ENCODE measurements around the gene CST4.

Gene CST4

GRCh38 chr20:23679133-23680092 lies 9.4 kb downstream of the CST4 start:
- CTCF ChIA-PET = interaction anchor here (0.8 to 0.9 kb wide), 2 partner anchors 9 to 11 kb away, joined by 3 read pairs; no protein-coding TSS in a partner anchor
- Histone ChIP-seq H3K4me1 (ENCODE audit: control insufficient read depth, insufficient read depth, low read length) (no peaks in the 10 kb centered on the region), H3K27ac (ENCODE audit: extremely low read depth, low read depth, low read length) (no peak overlapping the region), H3K36me3 (ENCODE audit: control insufficient read depth in 2 of 2, insufficient read depth in 1 of 2, low read length in 2 of 2) (no peaks in the 10 kb centered on the region), H3K4me3 (ENCODE audit: low read depth, low read length) (no peak overlapping the region), H3K9me3 (ENCODE audit: control insufficient read depth, insufficient read depth, low read depth, low read length) (no peaks in the 10 kb centered on the region)
- no peak for TF ChIP-seq ZNF341 (tag by site-specific recombination; IDR thresholded peaks at IDR 0.05; ENCODE audit: low read depth)
- TF ChIP-seq ZBTB49 (tag by site-specific recombination; IDR thresholded peaks at IDR 0.05; ENCODE audit: low read depth) = no peak
- no peak for TF ChIP-seq ZNF18 (tag by site-specific recombination; IDR thresholded peaks at IDR 0.05)
- TF ChIP-seq GLIS1 (tag by site-specific recombination; IDR thresholded peaks at IDR 0.05) = no peak
- POLR2A ChIA-PET = no interaction called here

GRCh38 chr20:23673209-23673608 lies 15.6 kb downstream of the CST4 start:
- no peaks in the 10 kb centered on the region for H3K9me3 ChIP-seq (ENCODE audit: control insufficient read depth, insufficient read depth, low read depth, low read length)
- ChIA-PET CTCF (no interaction called here), POLR2A (no interaction called here)

More at GRCh38 chr20:23673209-23673608, 15.6 kb downstream of the CST4 start:
- Histone ChIP-seq H3K4me1 (ENCODE audit: control insufficient read depth, insufficient read depth, low read length) (no peaks in the 10 kb centered on the region), H3K4me3 (ENCODE audit: low read depth, low read length) (no peak overlapping the region), H3K36me3 (ENCODE audit: control insufficient read depth in 2 of 2, insufficient read depth in 1 of 2, low read length in 2 of 2) (no peaks in the 10 kb centered on the region), H3K27ac (ENCODE audit: extremely low read depth, low read depth, low read length) (no peak overlapping the region)
- TF ChIP-seq ZNF341 (tag by site-specific recombination; IDR thresholded peaks at IDR 0.05; ENCODE audit: low read depth) (no peak), ZNF624 (tag by site-specific recombination; IDR thresholded peaks at IDR 0.05) (no peak), ZNF391 (tag by site-specific recombination; IDR thresholded peaks at IDR 0.05; ENCODE audit: borderline replicate concordance, low read depth) (no peak), ZSCAN18 (tag by site-specific recombination; IDR thresholded peaks at IDR 0.05) (no peak), ZNF26 (tag by site-specific recombination; IDR thresholded peaks at IDR 0.05) (no peak), KLF7 (tag by site-specific recombination; IDR thresholded peaks at IDR 0.05; ENCODE audit: borderline replicate concordance) (no peak), MZF1 (tag by site-specific recombination; IDR thresholded peaks at IDR 0.05; ENCODE audit: borderline replicate concordance) (no peak), ZNF114 (tag by site-specific recombination; IDR thresholded peaks at IDR 0.05) (no peak), ZBTB10 (tag by site-specific recombination; IDR thresholded peaks at IDR 0.05) (no peak), BCL11A (tag by site-specific recombination; IDR thresholded peaks at IDR 0.05; ENCODE audit: low read depth) (no peak), KLF8 (tag by site-specific recombination; IDR thresholded peaks at IDR 0.05) (no peak), ZNF223 (tag by site-specific recombination; IDR thresholded peaks at IDR 0.05) (no peak)

Data from HEK293 (cell line).